Nephron (organoid): ENCODE data around the gene TMTC1.

Experiments
- H3K27ac Mint-ChIP-seq, 3 experiments: 2 replicates each; pipeline ENCODE4 v1.8.0; 2020; ENCODE audit warnings: mixed read lengths in 3 of 3, mild to moderate bottlenecking in 2 of 3, moderate library complexity in 1 of 3
- H3K27me3 Mint-ChIP-seq: 2 replicates; pipeline ENCODE4 v1.8.0; 2021; ENCODE audit warnings: low read depth, mild to moderate bottlenecking, moderate library complexity, mixed read lengths
- H3K36me3 Mint-ChIP-seq: 2 replicates; pipeline ENCODE4 v1.8.0; 2020; ENCODE audit warnings: low read depth, mixed read lengths
- H3K4me1 Mint-ChIP-seq: 2 replicates; pipeline ENCODE4 v1.8.0; 2020; ENCODE audit warnings: mixed read lengths
- H3K4me3 Mint-ChIP-seq, 3 experiments: 2 replicates each; pipeline ENCODE4 v1.8.0; 2020; ENCODE audit warnings: mild to moderate bottlenecking in 3 of 3, mixed read lengths in 3 of 3, moderate library complexity in 2 of 3
- H3K9me3 Mint-ChIP-seq: 2 replicates; pipeline ENCODE4 v1.8.0; 2020; ENCODE audit warnings: mixed read lengths
- TF ChIP-seq, protein P1 (sequence below), 3 experiments: fragments of 200-600 bp; sonication (generic); IDR thresholded peaks; one replicate each; pipeline ENCODE4 v1.5.0; 2021; ENCODE audit warnings: antibody characterized with exemption in 3 of 3; ENCODE audit not compliant: unreplicated experiment in 3 of 3

TMTC1 gene

DNA sequence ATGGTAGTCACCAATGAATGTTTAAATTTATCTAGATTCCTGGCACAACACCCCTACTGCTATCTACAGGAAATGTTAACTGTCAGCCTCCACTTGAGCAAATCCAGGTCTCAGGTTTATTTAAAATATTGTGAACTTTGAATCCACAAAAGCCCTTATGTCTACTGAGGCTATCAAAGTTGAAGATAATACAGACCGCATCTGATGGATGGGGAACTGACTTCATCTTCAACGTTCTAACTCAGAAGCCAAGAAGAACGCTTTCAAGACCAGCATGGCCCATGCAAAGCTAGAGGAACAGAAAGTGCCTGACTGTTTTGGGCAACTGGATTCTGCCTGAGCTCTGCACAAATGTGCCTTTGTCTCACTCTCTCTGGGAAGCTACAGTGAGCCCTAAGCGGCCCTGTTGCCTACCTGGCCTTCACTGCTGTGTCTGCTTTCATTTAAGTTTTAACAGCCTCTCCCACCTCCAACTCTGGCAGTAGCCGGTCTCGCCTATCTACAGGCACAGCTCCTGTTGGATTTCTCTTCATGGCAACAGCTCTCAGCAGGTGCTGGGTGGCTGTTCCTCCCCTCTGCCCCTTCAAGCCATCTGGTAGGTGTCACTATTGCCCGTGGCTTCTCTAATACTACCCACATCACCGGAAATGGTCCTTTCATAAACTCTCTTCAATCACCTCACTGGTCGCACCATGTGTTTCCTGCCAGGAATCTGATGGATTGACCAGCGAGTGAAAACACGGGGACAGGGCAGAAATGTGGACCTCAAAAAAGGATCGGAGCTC lies 174.1 kb downstream of the TMTC1 start:
- peaks cover 3% of the 10 kb centered on the region for H3K9me3 Mint-ChIP-seq
- peaks cover 8% of the 10 kb centered on the region for H3K36me3 Mint-ChIP-seq
- H3K27ac Mint-ChIP-seq: peak overlapping the region in 2 of 3 experiments; percentile 63
- no peak overlapping the region for H3K4me3 Mint-ChIP-seq
- H3K4me1 Mint-ChIP-seq: peaks cover 41% of the 10 kb centered on the region
- TF ChIP-seq, protein P1, sequence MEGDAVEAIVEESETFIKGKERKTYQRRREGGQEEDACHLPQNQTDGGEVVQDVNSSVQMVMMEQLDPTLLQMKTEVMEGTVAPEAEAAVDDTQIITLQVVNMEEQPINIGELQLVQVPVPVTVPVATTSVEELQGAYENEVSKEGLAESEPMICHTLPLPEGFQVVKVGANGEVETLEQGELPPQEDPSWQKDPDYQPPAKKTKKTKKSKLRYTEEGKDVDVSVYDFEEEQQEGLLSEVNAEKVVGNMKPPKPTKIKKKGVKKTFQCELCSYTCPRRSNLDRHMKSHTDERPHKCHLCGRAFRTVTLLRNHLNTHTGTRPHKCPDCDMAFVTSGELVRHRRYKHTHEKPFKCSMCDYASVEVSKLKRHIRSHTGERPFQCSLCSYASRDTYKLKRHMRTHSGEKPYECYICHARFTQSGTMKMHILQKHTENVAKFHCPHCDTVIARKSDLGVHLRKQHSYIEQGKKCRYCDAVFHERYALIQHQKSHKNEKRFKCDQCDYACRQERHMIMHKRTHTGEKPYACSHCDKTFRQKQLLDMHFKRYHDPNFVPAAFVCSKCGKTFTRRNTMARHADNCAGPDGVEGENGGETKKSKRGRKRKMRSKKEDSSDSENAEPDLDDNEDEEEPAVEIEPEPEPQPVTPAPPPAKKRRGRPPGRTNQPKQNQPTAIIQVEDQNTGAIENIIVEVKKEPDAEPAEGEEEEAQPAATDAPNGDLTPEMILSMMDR (IDR thresholded peaks at IDR 0.05; ENCODE audit: unreplicated experiment in 3 of 3): no peak
- no peaks in the 10 kb centered on the region for H3K27me3 Mint-ChIP-seq

DNA sequence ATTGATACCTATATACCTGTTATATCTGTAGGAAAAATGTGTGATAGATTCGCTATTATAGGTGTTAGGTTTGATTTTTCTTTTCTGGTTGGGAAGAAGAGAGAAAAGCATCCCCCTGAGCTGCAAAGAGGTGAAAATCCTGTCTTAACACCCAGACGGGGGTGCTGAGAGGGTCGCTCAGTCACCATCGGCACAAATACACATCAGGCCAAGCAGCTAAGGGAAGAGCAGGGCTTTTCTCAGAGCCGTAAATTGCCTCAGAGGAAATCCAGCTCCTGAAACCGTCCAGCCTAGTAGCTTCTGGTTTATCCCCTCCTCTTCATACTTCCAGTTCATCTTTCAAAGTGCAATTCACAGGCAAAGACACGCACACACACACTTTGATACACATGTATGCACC lies 175.2 kb downstream of the TMTC1 start:
- Mint-ChIP-seq H3K27ac (peak overlapping the region in 1 of 3 experiments; percentile 63), H3K36me3 (peaks cover 5% of the 10 kb centered on the region), H3K4me3 (no peak overlapping the region), H3K27me3 (no peaks in the 10 kb centered on the region), H3K4me1 (peaks cover 36% of the 10 kb centered on the region), H3K9me3 (no peaks in the 10 kb centered on the region)
- TF ChIP-seq, protein P1 (IDR thresholded peaks at IDR 0.05; ENCODE audit: unreplicated experiment in 3 of 3): no peak

DNA sequence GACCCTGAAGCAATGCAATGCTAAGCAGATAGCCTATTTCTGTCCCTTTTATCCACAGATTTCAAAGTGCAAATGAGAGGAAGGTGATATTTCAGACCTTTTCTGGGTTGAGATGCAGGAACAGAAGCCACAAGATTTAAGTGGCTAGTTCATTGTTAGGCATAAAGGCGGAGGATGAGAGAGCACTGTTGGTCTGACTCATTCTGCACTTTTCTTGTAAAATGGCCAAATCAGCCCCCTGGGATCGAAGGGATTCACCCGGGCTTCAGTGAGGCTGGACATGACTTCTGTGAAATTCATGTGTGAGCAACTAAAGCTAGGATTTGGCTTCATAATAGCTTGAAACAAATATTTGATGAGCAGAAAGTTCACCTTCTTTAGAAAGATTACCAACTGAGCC lies 184.4 kb downstream of the TMTC1 start:
- Mint-ChIP-seq H3K9me3 (no peaks in the 10 kb centered on the region), H3K4me1 (peaks cover 20% of the 10 kb centered on the region), H3K27me3 (peaks cover 4% of the 10 kb centered on the region), H3K4me3 (no peak overlapping the region), H3K27ac (no peak overlapping the region), H3K36me3 (peaks cover 11% of the 10 kb centered on the region)
- TF ChIP-seq, protein P1 (IDR thresholded peaks at IDR 0.05; ENCODE audit: unreplicated experiment in 3 of 3): no peak

DNA sequence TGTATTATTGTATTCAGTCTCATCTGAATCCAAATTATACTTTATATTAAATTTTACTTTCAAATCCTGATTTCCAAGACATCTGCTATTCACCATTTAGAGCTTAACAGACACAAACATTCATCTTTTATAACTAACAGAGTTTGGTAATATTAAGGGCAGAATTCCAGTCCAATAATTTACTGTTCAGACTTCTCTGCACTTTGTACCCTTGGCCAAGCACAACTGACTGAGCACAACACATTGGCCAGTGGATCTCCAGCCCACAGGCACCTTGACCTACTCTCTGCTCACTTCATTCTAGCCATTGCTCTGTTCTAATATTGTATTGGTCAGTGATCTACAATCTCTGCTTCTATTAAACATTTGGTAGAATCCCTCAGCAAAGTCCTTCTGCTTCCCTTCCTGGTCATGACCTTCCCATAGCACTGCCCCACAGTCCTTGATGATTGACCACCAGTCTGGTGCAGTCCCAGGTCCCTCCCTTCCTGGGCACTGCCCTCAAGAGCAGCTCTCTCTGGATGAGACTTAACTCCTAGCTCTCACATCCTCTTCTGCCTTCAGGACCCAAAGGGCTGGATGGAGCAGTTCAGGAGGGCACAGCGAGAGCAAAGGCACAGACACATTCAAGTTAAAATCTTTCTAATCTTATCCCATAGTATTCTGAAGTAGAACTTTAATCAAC lies 188.5 kb downstream of the TMTC1 start:
- TF ChIP-seq, protein P1 (IDR thresholded peaks at IDR 0.05; ENCODE audit: unreplicated experiment in 3 of 3): no peak
- Mint-ChIP-seq H3K4me1 (peaks cover 41% of the 10 kb centered on the region), H3K9me3 (no peaks in the 10 kb centered on the region)

DNA sequence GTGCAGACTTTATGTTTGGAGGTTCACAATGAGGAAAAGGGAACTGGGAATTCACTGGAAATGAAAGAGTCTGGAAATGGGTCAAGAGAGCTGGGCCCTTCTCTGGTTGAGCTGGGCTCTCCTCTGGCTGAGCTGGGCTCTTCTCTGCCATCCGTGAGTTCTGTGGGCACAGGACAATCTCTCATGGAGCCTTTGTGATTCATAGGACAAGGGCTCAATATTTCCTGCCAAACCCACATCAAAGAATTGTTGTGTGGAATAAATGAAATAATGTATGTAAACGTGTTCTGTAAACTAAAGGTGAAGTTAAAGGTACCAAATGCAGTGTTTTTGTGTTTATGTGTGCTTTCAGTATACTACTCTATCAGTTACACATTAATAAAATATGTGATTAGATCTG lies 190.7 kb downstream of the TMTC1 start:
- no peak overlapping the region for H3K4me3 Mint-ChIP-seq
- TF ChIP-seq, protein P1 (IDR thresholded peaks at IDR 0.05; ENCODE audit: unreplicated experiment in 3 of 3): no peak

More for the DNA sequence above, 188.5 kb downstream of the TMTC1 start:
- no peak overlapping the region for H3K4me3 Mint-ChIP-seq
- peaks cover 11% of the 10 kb centered on the region for H3K36me3 Mint-ChIP-seq
- H3K27me3 Mint-ChIP-seq: no peaks in the 10 kb centered on the region
- no peak overlapping the region for H3K27ac Mint-ChIP-seq

More for the DNA sequence above, 190.7 kb downstream of the TMTC1 start:
- Mint-ChIP-seq H3K36me3 (peaks cover 11% of the 10 kb centered on the region), H3K9me3 (no peaks in the 10 kb centered on the region), H3K4me1 (peaks cover 37% of the 10 kb centered on the region), H3K27me3 (no peaks in the 10 kb centered on the region), H3K27ac (no peak overlapping the region)
